ENCODE measurements around the gene PGGT1B. TPM values are rescaled to one million over a fixed set of nuclear protein-coding genes. Genes with fewer than 3 reads are reported as not detected.

Gene PGGT1B
- total RNA-seq, 1 donor from 2014 or later: 7.2 TPM

GRCh38 chr5:115209279-115209678 is 53.4 kb downstream of the PGGT1B start:
- H3K4me3 ChIP-seq (ENCODE audit: low read depth, low read length): no peak overlapping the region
- DNase-seq (ENCODE audit: low read depth): no peak
- H3K27me3 ChIP-seq (ENCODE audit: control insufficient read depth, insufficient read depth, low read length): no peaks in the 10 kb centered on the region
- no peaks in the 10 kb centered on the region for H3K36me3 ChIP-seq (ENCODE audit: control insufficient read depth, insufficient read depth, low read length)
- TF ChIP-seq CTCF (IDR thresholded peaks at IDR 0.05; ENCODE audit: insufficient read depth, low read length, poor library complexity, severe bottlenecking): no peak

GRCh38 chr5:115202952-115203351 is 59.7 kb downstream of the PGGT1B start:
- DNase-seq (ENCODE audit: low read depth): no peak
- no peak overlapping the region for H3K4me3 ChIP-seq (ENCODE audit: low read depth, low read length)
- no peak for TF ChIP-seq CTCF (IDR thresholded peaks at IDR 0.05; ENCODE audit: insufficient read depth, low read length, poor library complexity, severe bottlenecking)
- no peaks in the 10 kb centered on the region for H3K36me3 ChIP-seq (ENCODE audit: control insufficient read depth, insufficient read depth, low read length)
- no peaks in the 10 kb centered on the region for H3K27me3 ChIP-seq (ENCODE audit: control insufficient read depth, insufficient read depth, low read length)

GRCh38 chr5:115196161-115196560 is 66.5 kb downstream of the PGGT1B start:
- H3K36me3 ChIP-seq (ENCODE audit: control insufficient read depth, insufficient read depth, low read length): no peaks in the 10 kb centered on the region
- no peaks in the 10 kb centered on the region for H3K27me3 ChIP-seq (ENCODE audit: control insufficient read depth, insufficient read depth, low read length)
- TF ChIP-seq CTCF (IDR thresholded peaks at IDR 0.05; ENCODE audit: insufficient read depth, low read length, poor library complexity, severe bottlenecking): no peak
- no peak overlapping the region for H3K4me3 ChIP-seq (ENCODE audit: low read depth, low read length)
- no peak for DNase-seq (ENCODE audit: low read depth)

GRCh38 chr5:115194676-115195075 is 68.0 kb downstream of the PGGT1B start:
- H3K4me3 ChIP-seq (ENCODE audit: low read depth, low read length): no peak overlapping the region
- H3K27me3 ChIP-seq (ENCODE audit: control insufficient read depth, insufficient read depth, low read length): no peaks in the 10 kb centered on the region
- DNase-seq (ENCODE audit: low read depth): no peak
- no peak for TF ChIP-seq CTCF (IDR thresholded peaks at IDR 0.05; ENCODE audit: insufficient read depth, low read length, poor library complexity, severe bottlenecking)
- H3K36me3 ChIP-seq (ENCODE audit: control insufficient read depth, insufficient read depth, low read length): no peaks in the 10 kb centered on the region

GRCh38 chr5:115193295-115193694 is 69.4 kb downstream of the PGGT1B start:
- Histone ChIP-seq H3K36me3 (ENCODE audit: control insufficient read depth, insufficient read depth, low read length) (no peaks in the 10 kb centered on the region), H3K4me3 (ENCODE audit: low read depth, low read length) (no peak overlapping the region), H3K27me3 (ENCODE audit: control insufficient read depth, insufficient read depth, low read length) (no peaks in the 10 kb centered on the region)
- no peak for DNase-seq (ENCODE audit: low read depth)
- no peak for TF ChIP-seq CTCF (IDR thresholded peaks at IDR 0.05; ENCODE audit: insufficient read depth, low read length, poor library complexity, severe bottlenecking)

- no peaks in the 10 kb centered on the region for H3K27me3 ChIP-seq (ENCODE audit: control insufficient read depth, insufficient read depth, low read length)
- H3K36me3 ChIP-seq (ENCODE audit: control insufficient read depth, insufficient read depth, low read length): no peaks in the 10 kb centered on the region
- TF ChIP-seq CTCF (IDR thresholded peaks at IDR 0.05; ENCODE audit: insufficient read depth, low read length, poor library complexity, severe bottlenecking): no peak
- H3K4me3 ChIP-seq (ENCODE audit: low read depth, low read length): no peak overlapping the region
- no peak for DNase-seq (ENCODE audit: low read depth)
Observed at GRCh38 chr5:115192098-115192497, 70.6 kb downstream of the PGGT1B start.
